Smooth muscle cell (in vitro differentiated cells): ENCODE data around the gene PARD6B. TPM values are rescaled to one million over a fixed set of nuclear protein-coding genes. Genes with fewer than 3 reads are reported as not detected.
A peak's percentile ranks its signal among the peaks of the same experiment; 100 is the strongest.

ENCODE experiments used
- DNase-seq: peaks from one replicate; lab custom pipeline; 2025; ENCODE audit not compliant: unreplicated experiment; lab: John Stamatoyannopoulos, UW
- H2AFZ ChIP-seq: fragments of 200-600 bp; sonication (generic); 2 replicates; pipeline ENCODE4 v1.6.0; 2016; ENCODE audit warnings: antibody characterized with exemption, low read depth, mild to moderate bottlenecking
- H3F3A ChIP-seq: fragments of 200-600 bp; sonication (generic); 2 replicates; pipeline ENCODE4 v1.6.0; 2017; ENCODE audit warnings: antibody characterized with exemption, low read depth
- H3K27ac ChIP-seq: fragments of 200-600 bp; sonication (generic); 2 replicates; pipeline ENCODE4 v1.5.1; 2016; ENCODE audit warnings: low read depth, mild to moderate bottlenecking
- H3K27me3 ChIP-seq: fragments of 200-600 bp; sonication (generic); 2 replicates; pipeline ENCODE4 v1.6.1; 2016; ENCODE audit warnings: low read depth, mild to moderate bottlenecking
- H3K36me3 ChIP-seq: fragments of 200-600 bp; sonication (generic); 2 replicates; pipeline ENCODE4 v1.5.1; 2016; ENCODE audit warnings: low read depth
- H3K4me1 ChIP-seq: fragments of 200-600 bp; sonication (generic); 2 replicates; pipeline ENCODE4 v1.5.1; 2016; ENCODE audit warnings: low read depth
- H3K4me2 ChIP-seq: fragments of 200-600 bp; sonication (generic); 2 replicates; pipeline ENCODE4 v1.6.0; 2016; ENCODE audit warnings: mild to moderate bottlenecking
- H3K4me3 ChIP-seq: fragments of 200-600 bp; sonication (generic); 2 replicates; pipeline ENCODE4 v1.5.1; 2016; ENCODE audit warnings: mild to moderate bottlenecking
- H3K79me2 ChIP-seq: fragments of 200-600 bp; sonication (generic); 2 replicates; pipeline ENCODE4 v1.6.0; 2016; ENCODE audit warnings: low read depth, mild to moderate bottlenecking
- H3K9ac ChIP-seq: fragments of 200-600 bp; sonication (generic); 2 replicates; pipeline ENCODE4 v1.6.0; 2016; ENCODE audit warnings: low read depth
- H3K9me3 ChIP-seq: fragments of 200-600 bp; sonication (generic); replicated peaks from 2 replicates; pipeline ENCODE4 v1.5.1; 2016; ENCODE audit warnings: low read depth
- H4K20me1 ChIP-seq: fragments of 200-600 bp; sonication (generic); 2 replicates; pipeline ENCODE4 v1.6.0; 2016; ENCODE audit warnings: low read depth
- CTCF ChIP-seq: fragments of 200-600 bp; sonication (generic); IDR thresholded peaks from 2 replicates; pipeline ENCODE4 v1.5.1; 2017; ENCODE audit warnings: borderline replicate concordance, mild to moderate bottlenecking, antibody characterized with exemption; ENCODE audit not compliant: insufficient read depth, poor library complexity, severe bottlenecking
- whole genome bisulfite sequencing: methylation state at CpG from one replicate; pipeline ENCODE4 v1.1.7; 2016; ENCODE audit warnings: low lambda C conversion rate; 5-methylcytosine and 5-hydroxymethylcytosine counted together
- polyA plus RNA-seq: library from polyadenylated mRNA; unstranded; fragments of >200 nt; fragmentation: Nextera tagmentation; extraction: Ambion mirVana; gene quantifications from 2 replicates; pipeline ENCODE4 v1.2.1, GENCODE V29; 2016
- total RNA-seq: library from RNA; depleted of rRNA; stranded (reverse); fragments of >200 nt; gene quantifications from 2 replicates; pipeline ENCODE4 v1.2.3, GENCODE V29; 2014

The PARD6B gene
- total and polyA plus RNA-seq, 2 experiments from 2014 or later = 0.26 to 6.5 TPM

DNA sequence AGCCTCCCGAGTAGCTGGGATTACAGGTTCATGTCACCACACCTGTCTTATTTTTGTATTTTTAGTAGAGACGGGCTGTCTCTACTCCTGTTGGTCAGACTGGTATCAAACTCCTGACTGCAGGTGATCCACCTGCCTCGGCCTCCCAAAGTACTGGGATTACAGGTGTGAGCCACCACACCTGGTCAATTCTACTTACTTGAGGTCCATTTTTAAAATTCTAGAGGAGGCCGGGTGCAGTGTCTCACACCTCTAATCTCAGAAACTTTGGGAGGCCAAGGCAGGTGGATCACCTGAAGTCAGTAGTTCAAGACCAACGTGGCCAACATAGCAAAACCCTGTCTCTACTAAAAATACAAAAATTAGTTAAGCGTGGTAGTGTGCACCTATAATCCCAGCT lies 47.8 kb upstream of the PARD6B start:
- Histone ChIP-seq H3F3A (no peaks in the 10 kb centered on the region), H3K9me3 (no peaks in the 10 kb centered on the region), H3K9ac (no peak overlapping the region), H3K27me3 (no peaks in the 10 kb centered on the region), H3K79me2 (no peaks in the 10 kb centered on the region), H4K20me1 (no peaks in the 10 kb centered on the region), H3K27ac (no peak overlapping the region), H3K4me2 (no peak overlapping the region), H3K4me1 (no peaks in the 10 kb centered on the region), H3K36me3 (no peaks in the 10 kb centered on the region), H2AFZ (no peak overlapping the region), H3K4me3 (no peak overlapping the region)
- WGBS = 93% methylated on average over 6 of the region's 6 CpGs
- DNase-seq = no peak
- TF ChIP-seq CTCF = no peak

GRCh38 chr20:50686821-50687220 lies 44.6 kb upstream of the PARD6B start:
- no peak overlapping the region for H3K9ac ChIP-seq
- TF ChIP-seq CTCF = no peak
- no peak overlapping the region for H3K4me3 ChIP-seq
- no peaks in the 10 kb centered on the region for H3K9me3 ChIP-seq
- H4K20me1 ChIP-seq = no peaks in the 10 kb centered on the region
- H2AFZ ChIP-seq = no peak overlapping the region
- H3K36me3 ChIP-seq = no peaks in the 10 kb centered on the region
- H3K79me2 ChIP-seq = no peaks in the 10 kb centered on the region
- no peaks in the 10 kb centered on the region for H3K27me3 ChIP-seq
- DNase-seq = no peak
- peaks cover 16% of the 10 kb centered on the region for H3K4me1 ChIP-seq
- WGBS = 89% methylated on average over 10 of the region's 10 CpGs
- no peak overlapping the region for H3K27ac ChIP-seq
- H3F3A ChIP-seq = no peaks in the 10 kb centered on the region
- no peak overlapping the region for H3K4me2 ChIP-seq

GRCh38 chr20:50688256-50688975 lies 43.0 kb upstream of the PARD6B start:
- H3F3A ChIP-seq = no peaks in the 10 kb centered on the region
- H3K27ac ChIP-seq = no peak overlapping the region
- H3K27me3 ChIP-seq = no peaks in the 10 kb centered on the region
- no peak for TF ChIP-seq CTCF
- no peak for DNase-seq
- no peaks in the 10 kb centered on the region for H3K36me3 ChIP-seq
- peaks cover 23% of the 10 kb centered on the region for H3K4me1 ChIP-seq
- H2AFZ ChIP-seq = no peak overlapping the region
- H3K4me3 ChIP-seq = no peak overlapping the region
- no peaks in the 10 kb centered on the region for H4K20me1 ChIP-seq
- H3K79me2 ChIP-seq = no peaks in the 10 kb centered on the region
- no peak overlapping the region for H3K4me2 ChIP-seq
- H3K9ac ChIP-seq = no peak overlapping the region
- WGBS = 92% methylated on average over 8 of the region's 8 CpGs
- no peaks in the 10 kb centered on the region for H3K9me3 ChIP-seq

DNA sequence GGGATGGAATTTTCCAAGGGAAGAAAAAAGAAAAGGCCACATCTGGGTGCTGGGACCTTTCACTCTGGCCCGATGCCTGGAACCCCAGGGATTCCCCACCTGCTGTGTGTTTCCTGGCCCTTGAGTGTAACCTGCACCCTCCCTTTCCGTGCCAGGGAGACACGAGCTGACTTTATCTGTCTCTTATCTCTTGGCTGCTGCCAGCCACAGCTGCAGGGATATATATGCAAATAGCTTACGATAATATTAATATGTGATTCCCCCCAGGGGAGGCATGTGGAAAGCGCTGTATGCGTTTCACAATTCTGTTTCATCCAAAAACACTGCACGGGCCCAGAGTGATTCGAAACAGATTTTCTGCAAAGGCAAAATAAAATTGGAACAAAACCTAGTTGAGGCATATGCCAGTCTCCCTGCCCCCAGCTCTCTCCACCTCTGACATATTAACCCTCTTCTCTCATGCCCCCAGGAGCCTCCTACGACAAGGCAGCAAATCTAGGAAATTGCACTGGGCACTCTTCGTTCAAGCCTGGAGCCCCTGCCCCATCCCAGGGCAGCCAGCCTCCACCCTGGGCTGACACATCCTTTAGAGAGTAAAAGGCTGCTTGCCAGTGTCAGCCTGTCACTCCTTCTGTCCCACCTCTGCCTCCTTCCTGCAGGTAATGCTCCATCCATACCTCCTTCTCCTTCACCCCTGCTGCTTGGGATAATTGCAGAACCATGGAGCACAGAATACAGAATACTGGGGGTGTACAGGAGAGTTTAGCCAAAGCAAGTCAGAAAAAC lies 41.3 kb upstream of the PARD6B start:
- peaks cover 26% of the 10 kb centered on the region for H3K4me1 ChIP-seq
- H3F3A ChIP-seq = no peaks in the 10 kb centered on the region
- H3K36me3 ChIP-seq = no peaks in the 10 kb centered on the region
- no peak overlapping the region for H3K9ac ChIP-seq
- WGBS = 51% methylated on average over 10 of the region's 10 CpGs
- H3K4me2 ChIP-seq = peak overlapping the region; percentile 89
- no peaks in the 10 kb centered on the region for H3K9me3 ChIP-seq
- H3K4me3 ChIP-seq = peak overlapping the region; percentile 50
- no peak for TF ChIP-seq CTCF
- H3K79me2 ChIP-seq = no peaks in the 10 kb centered on the region
- H4K20me1 ChIP-seq = no peaks in the 10 kb centered on the region
- DNase-seq = no peak
- H2AFZ ChIP-seq = peak overlapping the region; percentile 68
- H3K27ac ChIP-seq = no peak overlapping the region
- no peaks in the 10 kb centered on the region for H3K27me3 ChIP-seq
